ENCODE data around the gene CDH11. TPM values are rescaled to one million over a fixed set of nuclear protein-coding genes. Genes with fewer than 3 reads are reported as not detected.

The CDH11 gene
- polyA plus RNA-seq, 3 donors: 0.91 to 8.8 (median 6.7) TPM

GRCh38 chr16:64964126-64964540, 157.7 kb downstream of the CDH11 start:
- no peak overlapping the region for H3K27ac ChIP-seq (ENCODE audit: low read depth, low read length)
- WGBS, 3 donors: 74 to 80% (median 76%) methylated on average over 3 of the region's 3 CpGs

- H3K27ac ChIP-seq (ENCODE audit: low read depth, low read length): no peak overlapping the region
- 58 to 65% (median 62%) methylated on average over 2 of the region's 2 CpGs for WGBS, 3 donors
Observed at GRCh38 chr16:64962786-64963185, 159.1 kb downstream of the CDH11 start.

GRCh38 chr16:64957246-64957645, 164.6 kb downstream of the CDH11 start:
- no peak overlapping the region for H3K27ac ChIP-seq (ENCODE audit: low read depth, low read length)
- WGBS, 3 donors: 41 to 69% (median 48%) methylated on average over 3 of the region's 3 CpGs

- no peak overlapping the region for H3K27ac ChIP-seq (ENCODE audit: low read depth, low read length)
Observed at GRCh38 chr16:64952177-64952576, 169.7 kb downstream of the CDH11 start.

GRCh38 chr16:64951193-64951592, 170.7 kb downstream of the CDH11 start:
- 80 to 95% (median 90%) methylated on average over 8 of the region's 8 CpGs for WGBS, 3 donors
- H3K27ac ChIP-seq (ENCODE audit: low read depth, low read length): no peak overlapping the region

- 92 to 97% (median 97%) methylated on average over 25 of the region's 25 CpGs for WGBS, 3 donors
- no peak overlapping the region for H3K27ac ChIP-seq (ENCODE audit: low read depth, low read length)
Observed at GRCh38 chr16:64950731-64951130, 171.1 kb downstream of the CDH11 start.

GRCh38 chr16:64950262-64950661, 171.6 kb downstream of the CDH11 start:
- 73 to 89% (median 88%) methylated on average over 7 of the region's 7 CpGs for WGBS, 3 donors
- no peak overlapping the region for H3K27ac ChIP-seq (ENCODE audit: low read depth, low read length)

GRCh38 chr16:64948056-64948455, 173.8 kb downstream of the CDH11 start:
- no peak overlapping the region for H3K27ac ChIP-seq (ENCODE audit: low read depth, low read length)
- 42 to 62% (median 45%) methylated on average over 1 of the region's 1 CpG for WGBS, 3 donors

GRCh38 chr16:64947651-64948050, 174.2 kb downstream of the CDH11 start:
- 76 to 91% (median 89%) methylated on average over 12 of the region's 12 CpGs for WGBS, 3 donors
- H3K27ac ChIP-seq (ENCODE audit: low read depth, low read length): no peak overlapping the region

- 22 to 43% (median 42%) methylated on average over 2 of the region's 2 CpGs for WGBS, 3 donors
- H3K27ac ChIP-seq (ENCODE audit: low read depth, low read length): no peak overlapping the region
Observed at GRCh38 chr16:64933885-64934284, 188.0 kb downstream of the CDH11 start.

GRCh38 chr16:64926476-64926875, 195.4 kb downstream of the CDH11 start:
- WGBS, 3 donors: 80 to 89% (median 85%) methylated on average over 4 of the region's 4 CpGs
- no peak overlapping the region for H3K27ac ChIP-seq (ENCODE audit: low read depth, low read length)

- no peak overlapping the region for H3K27ac ChIP-seq (ENCODE audit: low read depth, low read length)
Observed at GRCh38 chr16:64925166-64925565, 196.7 kb downstream of the CDH11 start.

- no peak overlapping the region for H3K27ac ChIP-seq (ENCODE audit: low read depth, low read length)
- 52 to 83% (median 80%) methylated on average over 2 of the region's 2 CpGs for WGBS, 3 donors
Observed at GRCh38 chr16:64924086-64924485, 197.8 kb downstream of the CDH11 start.

GRCh38 chr16:64919929-64920607, 201.8 kb downstream of the CDH11 start:
- 63 to 76% (median 74%) methylated on average over 2 of the region's 2 CpGs for WGBS, 3 donors
- no peak overlapping the region for H3K27ac ChIP-seq (ENCODE audit: low read depth, low read length)

- 38 to 91% (median 62%) methylated on average over 1 of the region's 1 CpG for WGBS, 3 donors
- no peak overlapping the region for H3K27ac ChIP-seq (ENCODE audit: low read depth, low read length)
Observed at GRCh38 chr16:64919141-64919540, 202.7 kb downstream of the CDH11 start.

- 58 to 91% (median 80%) methylated on average over 2 of the region's 2 CpGs for WGBS, 3 donors
- no peak overlapping the region for H3K27ac ChIP-seq (ENCODE audit: low read depth, low read length)
Observed at GRCh38 chr16:64916051-64916450, 205.8 kb downstream of the CDH11 start.

GRCh38 chr16:64910356-64910755, 211.5 kb downstream of the CDH11 start:
- no peak overlapping the region for H3K27ac ChIP-seq (ENCODE audit: low read depth, low read length)
- 32 to 50% (median 41%) methylated on average over 6 of the region's 6 CpGs for WGBS, 3 donors

GRCh38 chr16:64907844-64908243, 214.0 kb downstream of the CDH11 start:
- 25 to 28% (median 26%) methylated on average over 5 of the region's 5 CpGs for WGBS, 3 donors
- H3K27ac ChIP-seq (ENCODE audit: low read depth, low read length): no peak overlapping the region

GRCh38 chr16:64903770-64904169, 218.1 kb downstream of the CDH11 start:
- WGBS, 3 donors: 63 to 83% (median 82%) methylated on average over 3 of the region's 3 CpGs
- no peak overlapping the region for H3K27ac ChIP-seq (ENCODE audit: low read depth, low read length)

GRCh38 chr16:64900517-64900916, 221.3 kb downstream of the CDH11 start:
- 68 to 71% (median 71%) methylated on average over 2 of the region's 2 CpGs for WGBS, 3 donors

GRCh38 chr16:64900019-64900418, 221.8 kb downstream of the CDH11 start:
- WGBS, 3 donors: 45 to 53% (median 47%) methylated on average over 2 of the region's 2 CpGs
- H3K27ac ChIP-seq (ENCODE audit: low read depth, low read length): no peak overlapping the region

More at GRCh38 chr16:64900517-64900916, 221.3 kb downstream of the CDH11 start:
- H3K27ac ChIP-seq (ENCODE audit: low read depth, low read length): no peak overlapping the region

Measured in adipose tissue (tissue), 3 donors.